Activated CD4-positive, alpha-beta memory T cell treated with anti-CD3 and anti-CD28 coated beads for 36 hours (primary cell): ENCODE measurements around the gene PEX11G. TPM values are rescaled to one million over a fixed set of nuclear protein-coding genes. Genes with fewer than 3 reads are reported as not detected.
A peak's percentile ranks its signal among the peaks of the same experiment; 100 is the strongest.
"Not testable (repeated sequence)": the region's sequence is repeated elsewhere in the genome, so short reads cannot be mapped to it uniquely, and the experiment has no call there.

Experiments used
- CTCF ChIA-PET: fragments of 350-600 bp; sonication (Branson Sonifier 250); formaldehyde crosslinking; loops from one replicate; lab custom pipeline; 2021; ENCODE audit warnings: antibody characterized with exemption, inconsistent platforms; lab: Charles Lee
- POLR2A ChIA-PET: fragments of 350-600 bp; sonication (Branson Sonifier 250); formaldehyde crosslinking; loops from one replicate; lab custom pipeline; 2021; ENCODE audit warnings: antibody characterized with exemption; lab: Charles Lee
- DNase-seq: peaks from one replicate; pipeline ENCODE4 v3.0.0-alpha.2; 2020
- H3K27ac Mint-ChIP-seq: one replicate; pipeline ENCODE4 v1.8.0; 2021; ENCODE audit warnings: mixed read lengths
- H3K27me3 Mint-ChIP-seq: one replicate; pipeline ENCODE4 v1.8.0; 2021; ENCODE audit warnings: mixed read lengths
- H3K36me3 Mint-ChIP-seq: one replicate; pipeline ENCODE4 v1.8.0; 2021; ENCODE audit warnings: mixed read lengths
- H3K4me1 Mint-ChIP-seq: one replicate; pipeline ENCODE4 v1.8.0; 2021; ENCODE audit warnings: low read depth, mixed read lengths
- H3K4me3 Mint-ChIP-seq: one replicate; pipeline ENCODE4 v1.8.0; 2021; ENCODE audit warnings: mild to moderate bottlenecking, mixed read lengths
- H3K9me3 Mint-ChIP-seq: one replicate; pipeline ENCODE4 v1.8.0; 2021; ENCODE audit warnings: mixed read lengths
- intact Hi-C: fragments of 100-400 bp; cut with micrococcal nuclease; formaldehyde crosslinking; loops from one replicate; pipeline ENCODE4 v1.15.1; 2023
- total RNA-seq, 2 experiments: library from RNA; stranded (reverse); gene quantifications; one replicate each; pipeline ENCODE4 v1.2.3, GENCODE V29; 2021

Gene PEX11G
- total RNA-seq, 2 experiments from 2014 or later = 2.1 to 2.2 TPM

DNA sequence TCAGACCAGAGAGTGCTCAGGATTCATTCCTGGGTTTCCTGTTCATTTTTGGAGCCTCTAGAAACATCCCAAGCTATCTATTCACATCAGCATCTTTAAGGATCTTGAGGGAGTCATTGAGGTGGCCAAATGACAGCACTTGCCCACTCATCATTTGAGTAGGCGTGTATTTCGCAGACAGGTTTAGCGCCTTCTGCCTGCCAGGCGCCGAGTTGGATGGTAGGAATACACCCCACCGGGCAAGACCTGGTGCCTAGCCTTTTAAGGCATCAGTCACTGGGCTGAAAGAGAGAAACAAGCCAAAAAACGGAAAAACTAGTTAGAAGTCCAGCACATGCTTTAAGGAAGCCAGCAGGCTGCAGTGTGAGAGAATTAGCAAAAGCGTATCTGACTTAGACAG, 33.8 kb downstream of the PEX11G start:
- Mint-ChIP-seq H3K27me3 (no peaks in the 10 kb centered on the region), H3K27ac (no peak overlapping the region), H3K36me3 (peaks cover 50% of the 10 kb centered on the region), H3K4me1 (no peaks in the 10 kb centered on the region), H3K9me3 (no peaks in the 10 kb centered on the region), H3K4me3 (no peak overlapping the region)
- ChIA-PET CTCF (no interaction called here), POLR2A (interaction anchor here (0.5 kb wide), 1 partner anchor 56 kb away, joined by 3 read pairs; no protein-coding TSS in a partner anchor)
- intact Hi-C loops = no loop called here
- no peak for DNase-seq

DNA sequence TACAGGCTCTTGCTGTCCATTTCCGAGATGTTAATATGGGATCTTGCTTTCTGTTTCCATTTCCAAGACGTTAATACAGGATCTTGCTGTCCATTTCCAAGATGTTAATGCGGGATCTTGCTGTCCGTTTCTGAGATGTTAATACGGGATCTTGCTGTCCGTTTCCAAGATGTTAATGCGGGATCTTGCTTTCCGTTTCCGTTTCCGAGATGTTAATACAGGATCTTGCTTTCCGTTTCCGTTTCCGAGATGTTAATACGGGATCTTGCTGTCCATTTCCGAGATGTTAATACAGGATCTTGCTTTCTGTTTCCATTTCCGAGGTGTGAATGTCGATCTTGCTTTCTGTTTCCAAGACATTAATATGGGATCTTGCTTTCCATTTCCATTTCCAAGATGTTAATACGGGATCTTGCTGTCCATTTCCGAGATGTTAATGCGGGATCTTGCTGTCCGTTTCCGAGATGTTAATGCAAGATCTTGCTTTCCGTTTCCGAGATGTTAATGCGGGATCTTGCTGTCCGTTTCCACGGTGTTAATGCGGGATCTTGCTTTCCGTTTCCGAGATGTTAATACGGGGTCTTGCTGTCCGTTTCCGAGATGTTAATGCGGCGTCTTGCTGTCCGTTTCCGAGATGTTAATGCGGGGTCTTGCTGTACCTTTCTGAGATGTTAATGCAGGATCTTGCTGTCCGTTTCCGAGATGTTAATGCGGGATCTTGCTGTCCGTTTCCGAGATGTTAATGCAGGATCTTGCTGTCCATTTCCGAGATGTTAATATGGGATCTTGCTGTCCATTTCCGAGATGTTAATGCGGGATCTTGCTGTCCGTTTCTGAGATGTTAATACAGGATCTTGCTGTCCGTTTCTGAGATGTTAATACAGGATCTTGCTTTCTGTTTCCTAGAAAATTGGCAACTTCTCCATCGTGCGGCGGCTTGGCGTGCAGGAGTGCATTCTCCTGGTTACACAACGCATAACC, 38.3 kb downstream of the PEX11G start:
- intact Hi-C loops = no loop called here
- CTCF ChIA-PET = no interaction called here
- Mint-ChIP-seq H3K4me3 (no peak overlapping the region), H3K36me3 (peaks cover 40% of the 10 kb centered on the region), H3K27me3 (no peaks in the 10 kb centered on the region), H3K9me3 (no peaks in the 10 kb centered on the region), H3K4me1 (no peaks in the 10 kb centered on the region), H3K27ac (no peak overlapping the region)
- DNase-seq = no peak
- POLR2A ChIA-PET = no interaction called here

- H3K27me3 Mint-ChIP-seq, CTCF ChIA-PET, DNase-seq, intact Hi-C loops, H3K4me3 Mint-ChIP-seq, H3K4me1 Mint-ChIP-seq, POLR2A ChIA-PET, H3K27ac Mint-ChIP-seq, H3K9me3 Mint-ChIP-seq: not testable (repeated sequence)
- peaks cover 31% of the 10 kb centered on the region for H3K36me3 Mint-ChIP-seq
Observed at GRCh38 chr19:7449391-7450070, 39.3 kb downstream of the PEX11G start.

- intact Hi-C loops = no loop called here
- H3K27ac Mint-ChIP-seq = no peak overlapping the region
Observed at GRCh38 chr19:7447648-7448047, 41.2 kb downstream of the PEX11G start.

GRCh38 chr19:7445104-7445503, 43.7 kb downstream of the PEX11G start:
- Mint-ChIP-seq H3K27ac (no peak overlapping the region), H3K27me3 (no peaks in the 10 kb centered on the region), H3K4me3 (no peak overlapping the region), H3K9me3 (no peaks in the 10 kb centered on the region), H3K4me1 (no peaks in the 10 kb centered on the region), H3K36me3 (peaks cover 24% of the 10 kb centered on the region)
- POLR2A ChIA-PET = no interaction called here
- CTCF ChIA-PET = no interaction called here
- intact Hi-C loops = no loop called here
- no peak for DNase-seq

More at GRCh38 chr19:7447648-7448047, 41.2 kb downstream of the PEX11G start:
- POLR2A ChIA-PET = no interaction called here
- H3K36me3 Mint-ChIP-seq = peaks cover 23% of the 10 kb centered on the region
- no peak overlapping the region for H3K4me3 Mint-ChIP-seq
- H3K4me1 Mint-ChIP-seq = no peaks in the 10 kb centered on the region
- DNase-seq = no peak
- H3K27me3 Mint-ChIP-seq = no peaks in the 10 kb centered on the region
- CTCF ChIA-PET = no interaction called here
- H3K9me3 Mint-ChIP-seq = no peaks in the 10 kb centered on the region

DNA sequence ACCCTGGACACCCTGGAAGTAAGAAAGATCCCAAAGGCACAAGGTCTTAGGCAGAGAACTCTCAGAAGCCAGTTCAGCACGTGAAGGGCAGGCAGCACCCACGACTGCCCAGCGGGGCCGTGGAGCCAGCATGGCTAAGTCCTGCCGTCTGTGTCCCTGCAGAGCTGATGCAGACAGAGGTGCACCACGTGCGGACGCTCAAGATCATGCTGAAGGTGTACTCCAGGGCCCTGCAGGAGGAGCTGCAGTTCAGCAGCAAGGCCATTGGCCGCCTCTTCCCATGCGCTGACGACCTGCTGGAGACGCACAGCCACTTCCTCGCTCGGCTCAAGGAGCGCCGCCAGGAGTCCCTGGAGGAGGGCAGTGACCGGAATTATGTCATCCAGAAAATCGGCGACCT, 44.8 kb downstream of the PEX11G start:
- H3K4me1 Mint-ChIP-seq = no peaks in the 10 kb centered on the region
- no peak overlapping the region for H3K27ac Mint-ChIP-seq
- no peak for DNase-seq
- no peaks in the 10 kb centered on the region for H3K27me3 Mint-ChIP-seq
- intact Hi-C loops = no loop called here
- no peaks in the 10 kb centered on the region for H3K9me3 Mint-ChIP-seq
- CTCF ChIA-PET = no interaction called here
- H3K4me3 Mint-ChIP-seq = no peak overlapping the region
- POLR2A ChIA-PET = no interaction called here
- H3K36me3 Mint-ChIP-seq = peaks cover 24% of the 10 kb centered on the region

DNA sequence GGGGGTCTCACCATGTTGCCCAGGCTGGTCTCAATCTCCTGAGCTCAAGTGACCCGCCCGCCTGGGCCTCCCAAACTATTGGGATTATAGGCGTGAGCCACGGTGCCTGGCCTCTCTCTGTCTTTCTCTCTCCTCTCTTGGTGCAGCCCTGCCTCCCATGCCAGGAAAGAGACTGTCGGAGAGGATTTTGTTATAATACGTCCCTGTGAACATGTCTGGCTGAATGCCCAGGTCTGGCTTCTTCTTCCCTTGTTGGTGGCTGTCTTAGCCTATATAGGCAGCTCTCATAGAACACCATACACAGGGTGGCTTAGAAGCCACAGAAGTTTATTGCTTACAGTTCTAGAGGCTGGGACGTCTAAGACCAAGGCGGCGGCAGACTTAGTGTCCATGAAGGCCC, 46.4 kb downstream of the PEX11G start:
- no peaks in the 10 kb centered on the region for H3K9me3 Mint-ChIP-seq
- H3K27me3 Mint-ChIP-seq = no peaks in the 10 kb centered on the region
- intact Hi-C loops = no loop called here
- no peak overlapping the region for H3K4me3 Mint-ChIP-seq
- peaks cover 19% of the 10 kb centered on the region for H3K36me3 Mint-ChIP-seq
- CTCF ChIA-PET = interaction anchor here (0.7 kb wide), 1 partner anchor 25 kb away, joined by 3 read pairs; no protein-coding TSS in a partner anchor
- H3K27ac Mint-ChIP-seq = no peak overlapping the region
- H3K4me1 Mint-ChIP-seq = no peaks in the 10 kb centered on the region
- no peak for DNase-seq
- POLR2A ChIA-PET = no interaction called here

- Mint-ChIP-seq H3K9me3 (no peaks in the 10 kb centered on the region), H3K4me1 (peaks cover under 1% of the 10 kb centered on the region), H3K27me3 (no peaks in the 10 kb centered on the region), H3K36me3 (peaks cover 15% of the 10 kb centered on the region), H3K27ac (no peak overlapping the region), H3K4me3 (no peak overlapping the region)
- POLR2A ChIA-PET = no interaction called here
- intact Hi-C loops = no loop called here
- DNase-seq = no peak
- CTCF ChIA-PET = interaction anchor here (0.7 kb wide), 1 partner anchor 26 kb away, joined by 3 read pairs; no protein-coding TSS in a partner anchor
Observed at GRCh38 chr19:7441468-7442146, 47.2 kb downstream of the PEX11G start.

- intact Hi-C loops = no loop called here
- Mint-ChIP-seq H3K9me3 (no peaks in the 10 kb centered on the region), H3K27ac (no peak overlapping the region), H3K36me3 (peaks cover 11% of the 10 kb centered on the region), H3K4me3 (no peak overlapping the region), H3K27me3 (no peaks in the 10 kb centered on the region), H3K4me1 (peaks cover 3% of the 10 kb centered on the region)
- ChIA-PET CTCF (interaction anchor here (0.6 kb wide), 1 partner anchor 140 kb away, joined by 3 read pairs; no protein-coding TSS in a partner anchor), POLR2A (no interaction called here)
- DNase-seq = no peak
Observed at GRCh38 chr19:7440188-7440975, 48.5 kb downstream of the PEX11G start.

DNA sequence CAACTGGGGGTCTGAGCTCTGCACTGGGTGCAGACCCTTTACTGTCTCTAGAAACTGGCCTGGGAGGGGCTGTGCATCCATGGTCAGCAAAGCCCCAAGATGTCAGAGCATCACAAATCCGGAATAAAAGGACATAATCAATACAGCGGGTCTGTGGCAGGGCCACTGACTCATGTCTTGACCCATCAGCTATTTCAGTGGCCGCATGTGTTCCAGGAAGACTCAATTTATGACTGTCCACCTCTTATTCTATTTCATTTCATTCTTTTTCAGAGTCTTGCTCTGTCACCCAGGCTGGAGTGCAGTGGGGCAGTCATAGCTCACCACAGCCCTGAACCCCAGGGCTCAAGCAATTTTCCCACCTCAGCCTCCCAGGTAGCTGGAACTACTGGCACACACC, 53.2 kb downstream of the PEX11G start:
- no peak for DNase-seq
- no peaks in the 10 kb centered on the region for H3K9me3 Mint-ChIP-seq
- ChIA-PET POLR2A (interaction anchor here (1.4 kb wide), 1 partner anchor 52 kb away, joined by 3 read pairs; no protein-coding TSS in a partner anchor), CTCF (no interaction called here)
- H3K27me3 Mint-ChIP-seq = no peaks in the 10 kb centered on the region
- intact Hi-C loops = no loop called here
- peaks cover 3% of the 10 kb centered on the region for H3K4me1 Mint-ChIP-seq
- no peak overlapping the region for H3K4me3 Mint-ChIP-seq
- H3K36me3 Mint-ChIP-seq = peaks cover 1% of the 10 kb centered on the region
- peak overlapping the region; percentile 56 for H3K27ac Mint-ChIP-seq

- no peaks in the 10 kb centered on the region for H3K9me3 Mint-ChIP-seq
- POLR2A ChIA-PET = no interaction called here
- H3K27me3 Mint-ChIP-seq = no peaks in the 10 kb centered on the region
- H3K27ac Mint-ChIP-seq = peak overlapping the region; percentile 23
- CTCF ChIA-PET = interaction anchor here (0.7 kb wide), 1 partner anchor 79 kb away, joined by 3 read pairs; no protein-coding TSS in a partner anchor
- H3K36me3 Mint-ChIP-seq = peaks cover 1% of the 10 kb centered on the region
- peaks cover 3% of the 10 kb centered on the region for H3K4me1 Mint-ChIP-seq
- no peak overlapping the region for H3K4me3 Mint-ChIP-seq
- DNase-seq = no peak
- intact Hi-C loops = no loop called here
Observed at GRCh38 chr19:7434391-7434790, 54.4 kb downstream of the PEX11G start.
